Measurements from ENCODE around the gene RPL39.

DNA sequence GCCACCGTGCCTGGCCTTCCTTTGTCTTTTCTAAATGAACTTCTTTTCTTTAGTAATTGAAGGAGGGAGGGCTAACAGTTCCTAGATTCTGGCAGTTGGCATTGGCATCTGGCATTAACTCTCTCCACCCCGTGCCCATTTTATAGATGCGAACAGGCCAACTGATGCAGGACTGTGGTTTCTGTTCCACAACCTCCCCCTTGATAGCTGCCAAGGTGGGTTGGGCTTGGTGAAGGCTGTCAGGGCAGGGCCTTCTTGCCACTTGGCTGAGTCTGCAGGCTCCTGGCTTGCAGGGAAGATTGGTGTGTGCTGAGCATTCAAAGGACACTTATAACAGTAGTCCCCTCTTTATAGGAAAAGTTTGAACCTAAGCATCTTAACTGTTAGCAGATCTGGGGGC is 28.7 kb downstream of the RPL39 start:
- no peak for TF ChIP-seq POLR2A (IDR thresholded peaks at IDR 0.05)
- TF ChIP-seq, protein P1, sequence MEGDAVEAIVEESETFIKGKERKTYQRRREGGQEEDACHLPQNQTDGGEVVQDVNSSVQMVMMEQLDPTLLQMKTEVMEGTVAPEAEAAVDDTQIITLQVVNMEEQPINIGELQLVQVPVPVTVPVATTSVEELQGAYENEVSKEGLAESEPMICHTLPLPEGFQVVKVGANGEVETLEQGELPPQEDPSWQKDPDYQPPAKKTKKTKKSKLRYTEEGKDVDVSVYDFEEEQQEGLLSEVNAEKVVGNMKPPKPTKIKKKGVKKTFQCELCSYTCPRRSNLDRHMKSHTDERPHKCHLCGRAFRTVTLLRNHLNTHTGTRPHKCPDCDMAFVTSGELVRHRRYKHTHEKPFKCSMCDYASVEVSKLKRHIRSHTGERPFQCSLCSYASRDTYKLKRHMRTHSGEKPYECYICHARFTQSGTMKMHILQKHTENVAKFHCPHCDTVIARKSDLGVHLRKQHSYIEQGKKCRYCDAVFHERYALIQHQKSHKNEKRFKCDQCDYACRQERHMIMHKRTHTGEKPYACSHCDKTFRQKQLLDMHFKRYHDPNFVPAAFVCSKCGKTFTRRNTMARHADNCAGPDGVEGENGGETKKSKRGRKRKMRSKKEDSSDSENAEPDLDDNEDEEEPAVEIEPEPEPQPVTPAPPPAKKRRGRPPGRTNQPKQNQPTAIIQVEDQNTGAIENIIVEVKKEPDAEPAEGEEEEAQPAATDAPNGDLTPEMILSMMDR (IDR thresholded peaks at IDR 0.05 in 4 of 5, conservative IDR thresholded peaks at IDR 0.05 in 1 of 5): no peak
